Activated CD8-positive, alpha-beta T cell treated with anti-CD3 and anti-CD28 coated beads for 36 hours (primary cell): ENCODE results near the gene KLHL29. TPM values are rescaled to one million over a fixed set of nuclear protein-coding genes. Genes with fewer than 3 reads are reported as not detected.
A peak's percentile ranks its signal among the peaks of the same experiment; 100 is the strongest.

Source experiments
- ATAC-seq: fragments of 200-7000 bp; cut with Tn5 transposase; one replicate; pipeline ENCODE4 v1.10.0; 2021; ENCODE audit warnings: mild to moderate bottlenecking, moderate library complexity
- CTCF ChIA-PET: fragments of 350-600 bp; sonication (Branson Sonifier 250); formaldehyde crosslinking; loops from one replicate; lab custom pipeline; 2021; ENCODE audit warnings: antibody characterized with exemption; lab: Charles Lee
- POLR2A ChIA-PET: fragments of 350-600 bp; sonication (Branson Sonifier 250); formaldehyde crosslinking; loops from one replicate; lab custom pipeline; 2021; ENCODE audit warnings: antibody characterized with exemption; lab: Charles Lee
- DNase-seq: peaks from one replicate; pipeline ENCODE4 v3.0.0-alpha.2; 2020
- H3K27ac Mint-ChIP-seq: one replicate; pipeline ENCODE4 v1.8.0; 2021; ENCODE audit warnings: mild to moderate bottlenecking, mixed read lengths
- H3K27me3 Mint-ChIP-seq: one replicate; pipeline ENCODE4 v1.8.0; 2021; ENCODE audit warnings: mixed read lengths
- H3K36me3 Mint-ChIP-seq: one replicate; pipeline ENCODE4 v1.8.0; 2021; ENCODE audit warnings: low read depth, mixed read lengths
- H3K4me1 Mint-ChIP-seq: one replicate; pipeline ENCODE4 v1.8.0; 2021; ENCODE audit warnings: low read depth, mixed read lengths
- H3K4me3 Mint-ChIP-seq: one replicate; pipeline ENCODE4 v1.8.0; 2021; ENCODE audit warnings: mild to moderate bottlenecking, moderate library complexity, mixed read lengths
- H3K9me3 Mint-ChIP-seq: one replicate; pipeline ENCODE4 v1.8.0; 2021; ENCODE audit warnings: mixed read lengths
- intact Hi-C: fragments of 100-400 bp; cut with micrococcal nuclease; formaldehyde crosslinking; loops from one replicate; pipeline ENCODE4 v1.10.0; 2022
- total RNA-seq, 2 experiments: library from RNA; stranded (reverse); gene quantifications; one replicate each; pipeline ENCODE4 v1.2.3, GENCODE V29; 2021
- TF ChIP-seq, protein P1 (sequence below): fragments of 200-600 bp; IDR thresholded peaks from one replicate; pipeline ENCODE4 v1.8.0; 2022; ENCODE audit warnings: antibody characterized with exemption, mild to moderate bottlenecking

Gene KLHL29
- total RNA-seq, 2 experiments from 2014 or later: 1.0 to 1.2 TPM

GRCh38 chr2:23380562-23381065 lies 4.4 kb upstream of the KLHL29 start:
- Mint-ChIP-seq H3K36me3 (no peaks in the 10 kb centered on the region), H3K27me3 (peaks cover 32% of the 10 kb centered on the region), H3K4me1 (peaks cover 20% of the 10 kb centered on the region), H3K9me3 (no peaks in the 10 kb centered on the region), H3K4me3 (peak overlapping the region; percentile 59), H3K27ac (peak overlapping the region; percentile 92)
- peak; percentile 81 for DNase-seq
- CTCF ChIA-PET: no interaction called here
- POLR2A ChIA-PET: no interaction called here
- TF ChIP-seq, protein P1, sequence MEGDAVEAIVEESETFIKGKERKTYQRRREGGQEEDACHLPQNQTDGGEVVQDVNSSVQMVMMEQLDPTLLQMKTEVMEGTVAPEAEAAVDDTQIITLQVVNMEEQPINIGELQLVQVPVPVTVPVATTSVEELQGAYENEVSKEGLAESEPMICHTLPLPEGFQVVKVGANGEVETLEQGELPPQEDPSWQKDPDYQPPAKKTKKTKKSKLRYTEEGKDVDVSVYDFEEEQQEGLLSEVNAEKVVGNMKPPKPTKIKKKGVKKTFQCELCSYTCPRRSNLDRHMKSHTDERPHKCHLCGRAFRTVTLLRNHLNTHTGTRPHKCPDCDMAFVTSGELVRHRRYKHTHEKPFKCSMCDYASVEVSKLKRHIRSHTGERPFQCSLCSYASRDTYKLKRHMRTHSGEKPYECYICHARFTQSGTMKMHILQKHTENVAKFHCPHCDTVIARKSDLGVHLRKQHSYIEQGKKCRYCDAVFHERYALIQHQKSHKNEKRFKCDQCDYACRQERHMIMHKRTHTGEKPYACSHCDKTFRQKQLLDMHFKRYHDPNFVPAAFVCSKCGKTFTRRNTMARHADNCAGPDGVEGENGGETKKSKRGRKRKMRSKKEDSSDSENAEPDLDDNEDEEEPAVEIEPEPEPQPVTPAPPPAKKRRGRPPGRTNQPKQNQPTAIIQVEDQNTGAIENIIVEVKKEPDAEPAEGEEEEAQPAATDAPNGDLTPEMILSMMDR: no peak
- intact Hi-C loops: no loop called here
- peak; percentile 63 for ATAC-seq

DNA sequence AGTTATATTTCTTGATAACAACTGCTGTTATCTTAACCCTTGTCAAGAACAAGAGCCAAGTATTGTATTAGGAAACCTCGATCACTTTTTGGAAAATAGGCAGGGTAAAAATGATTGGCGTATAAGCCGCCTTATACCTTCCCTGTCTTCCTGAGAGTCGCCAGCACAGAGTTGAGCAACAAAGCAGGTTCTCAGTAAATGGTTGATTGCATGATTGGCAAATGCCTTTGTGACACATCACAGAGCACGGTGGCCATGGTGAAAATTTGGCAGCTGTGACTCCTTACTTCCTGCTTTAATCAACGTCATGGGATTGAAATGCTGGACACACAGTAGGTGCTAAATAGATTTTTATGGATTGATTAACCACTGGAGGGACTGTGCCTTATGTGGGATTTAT lies 3.9 kb upstream of the KLHL29 start:
- Mint-ChIP-seq H3K27ac (peak overlapping the region; percentile 92), H3K4me3 (peak overlapping the region; percentile 59), H3K36me3 (no peaks in the 10 kb centered on the region), H3K4me1 (peaks cover 20% of the 10 kb centered on the region), H3K27me3 (peaks cover 33% of the 10 kb centered on the region), H3K9me3 (no peaks in the 10 kb centered on the region)
- DNase-seq: peak; percentile 54
- intact Hi-C loops: no loop called here
- ChIA-PET CTCF (no interaction called here), POLR2A (no interaction called here)
- peak; percentile 57 for ATAC-seq
- TF ChIP-seq, protein P1: no peak

- ChIA-PET POLR2A (no interaction called here), CTCF (no interaction called here)
- peaks cover 23% of the 10 kb centered on the region for H3K4me1 Mint-ChIP-seq
- H3K4me3 Mint-ChIP-seq: no peak overlapping the region
- TF ChIP-seq, protein P1: no peak
- no peak for DNase-seq
- no peak overlapping the region for H3K27ac Mint-ChIP-seq
- no peaks in the 10 kb centered on the region for H3K9me3 Mint-ChIP-seq
- peaks cover 34% of the 10 kb centered on the region for H3K27me3 Mint-ChIP-seq
- intact Hi-C loops: no loop called here
- H3K36me3 Mint-ChIP-seq: no peaks in the 10 kb centered on the region
- ATAC-seq: no peak
Measured at GRCh38 chr2:23381485-23381884, 3.5 kb upstream of the KLHL29 start.

- H3K9me3 Mint-ChIP-seq: no peaks in the 10 kb centered on the region
- no peak overlapping the region for H3K27ac Mint-ChIP-seq
- DNase-seq (no peak), ATAC-seq (no peak)
- H3K4me3 Mint-ChIP-seq: no peak overlapping the region
- ChIA-PET CTCF (no interaction called here), POLR2A (no interaction called here)
- intact Hi-C loops: no loop called here
- H3K4me1 Mint-ChIP-seq: peaks cover 28% of the 10 kb centered on the region
- TF ChIP-seq, protein P1: no peak
- peaks cover 36% of the 10 kb centered on the region for H3K27me3 Mint-ChIP-seq
- no peaks in the 10 kb centered on the region for H3K36me3 Mint-ChIP-seq
Measured at GRCh38 chr2:23383100-23383499, 1.9 kb upstream of the KLHL29 start.

- DNase-seq: no peak
- H3K4me1 Mint-ChIP-seq: peaks cover 24% of the 10 kb centered on the region
- intact Hi-C loops: no loop called here
- ATAC-seq: peak; percentile 32
- ChIA-PET POLR2A (no interaction called here), CTCF (no interaction called here)
- TF ChIP-seq, protein P1: no peak
- H3K9me3 Mint-ChIP-seq: no peaks in the 10 kb centered on the region
- H3K36me3 Mint-ChIP-seq: no peaks in the 10 kb centered on the region
- peak overlapping the region; percentile 28 for H3K4me3 Mint-ChIP-seq
- H3K27me3 Mint-ChIP-seq: peaks cover 53% of the 10 kb centered on the region
- no peak overlapping the region for H3K27ac Mint-ChIP-seq
Measured at GRCh38 chr2:23385351-23385747, 370 bp downstream of the KLHL29 start.
